DND-41 (cell line): ENCODE data around the gene HEXA.

Source experiments
- CTCF ChIP-seq: IDR thresholded peaks from 2 replicates; pipeline ENCODE4 v1.5.1; 2012; ENCODE audit warnings: borderline replicate concordance, low read length, moderate library complexity, mild to moderate bottlenecking; ENCODE audit not compliant: poor library complexity, severe bottlenecking; ENCODE audit errors: extremely low read depth
- EZH2 ChIP-seq: IDR thresholded peaks from 3 replicates; pipeline ENCODE4 v1.6.1; 2012; ENCODE audit warnings: borderline replicate concordance, low read depth, mild to moderate bottlenecking, moderate library complexity, low read length, inconsistent platforms; ENCODE audit not compliant: severe bottlenecking

DNA sequence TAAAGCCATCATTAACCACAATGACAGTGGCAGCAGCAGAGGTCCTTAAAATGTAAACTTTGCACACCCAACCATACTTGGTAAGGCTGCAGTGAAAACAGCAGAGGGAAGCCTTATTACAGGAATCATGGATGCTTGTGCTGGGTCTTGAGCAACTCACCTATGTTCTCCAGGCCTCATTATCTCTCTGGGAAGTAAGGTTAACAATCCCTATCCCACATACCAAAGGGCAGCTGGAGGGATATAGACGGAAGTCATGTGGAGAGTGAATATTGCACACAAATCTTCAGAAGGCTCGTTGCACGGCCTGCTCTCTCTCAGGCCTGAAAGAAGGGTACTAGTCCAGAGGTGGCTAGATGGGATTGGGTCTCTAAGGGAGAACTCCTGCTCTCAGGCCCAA, 30.0 kb downstream of the HEXA start:
- no peak for TF ChIP-seq CTCF
- no peak for TF ChIP-seq EZH2
